Muscle of leg (tissue), 11 donors: ENCODE results near the gene MAGI3. TPM values are rescaled to one million over a fixed set of nuclear protein-coding genes. Genes with fewer than 3 reads are reported as not detected.

ENCODE experiments used
- DNase-seq: peaks from one replicate; pipeline ENCODE4 v3.0.0; 2013
- H3K27ac ChIP-seq: one replicate; pipeline ENCODE4 v1.5.1; 2013; ENCODE audit warnings: mild to moderate bottlenecking, low read length, control low read depth
- H3K27me3 ChIP-seq: one replicate; pipeline ENCODE4 v1.6.1; 2013; ENCODE audit warnings: low read length; ENCODE audit not compliant: control insufficient read depth, insufficient read depth
- H3K36me3 ChIP-seq: one replicate; pipeline ENCODE4 v1.6.1; 2013; ENCODE audit warnings: low read length; ENCODE audit not compliant: control insufficient read depth, insufficient read depth
- H3K4me1 ChIP-seq: one replicate; pipeline ENCODE4 v1.6.1; 2013; ENCODE audit warnings: low read length; ENCODE audit not compliant: control insufficient read depth, insufficient read depth
- H3K4me3 ChIP-seq: one replicate; pipeline ENCODE4 v1.5.1; 2013; ENCODE audit warnings: low read length, control low read depth
- H3K9me3 ChIP-seq: replicated peaks from 2 replicates; pipeline ENCODE4 v1.6.1; 2013; ENCODE audit warnings: low read depth, low read length; ENCODE audit not compliant: control insufficient read depth
- WGBS: methylation state at CpG from one replicate; pipeline ENCODE4 v1.1.5; 2013; ENCODE audit warnings: missing lambda C conversion rate; ENCODE audit not compliant: insufficient coverage; 5-methylcytosine and 5-hydroxymethylcytosine counted together
- polyA plus RNA-seq, 8 donors: library from polyadenylated mRNA; unstranded; fragments of 120-200 nt; gene quantifications; one replicate each; pipeline versions ENCODE4 v1.2.1 to v1.2.3, GENCODE V29; 2013; ENCODE audit warnings: inconsistent platforms in 1 of 8, low replicate concordance in 1 of 8; ENCODE audit not compliant: insufficient read length in 8 of 8, insufficient read depth in 1 of 8
- total RNA-seq: library from RNA; stranded (reverse); fragments of 120-200 nt; gene quantifications from one replicate; pipeline ENCODE4 v1.2.4, GENCODE V29; 2013

MAGI3 gene
- total and polyA plus RNA-seq, 9 donors: 9.7 to 16.6 (median 13.0) TPM

DNA sequence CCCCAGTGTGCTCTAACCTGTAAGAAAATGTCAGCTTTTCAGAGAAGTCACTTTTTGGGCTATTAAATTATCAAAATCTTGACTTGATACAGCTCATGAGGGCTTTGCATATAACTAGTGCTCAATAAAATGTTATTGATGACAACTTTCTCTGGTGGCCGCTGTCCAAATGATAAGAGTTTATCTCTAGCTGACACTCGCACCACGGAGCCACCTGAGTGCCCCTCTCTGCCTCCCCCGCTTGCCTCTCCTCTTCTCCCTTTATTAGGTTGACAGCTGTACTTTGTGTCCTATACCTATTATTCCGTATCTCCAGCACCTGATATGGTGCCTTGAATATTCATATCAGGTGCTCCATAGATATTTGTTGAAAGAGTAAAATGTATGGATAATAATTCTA, 286.2 kb downstream of the MAGI3 start:
- Histone ChIP-seq H3K27ac (no peak overlapping the region), H3K4me1 (no peaks in the 10 kb centered on the region), H3K4me3 (no peak overlapping the region), H3K27me3 (no peaks in the 10 kb centered on the region), H3K36me3 (peaks cover 15% of the 10 kb centered on the region), H3K9me3 (no peaks in the 10 kb centered on the region)
- 85% methylated on average over 3 of the region's 5 CpGs for WGBS
- DNase-seq: no peak

- H3K27ac ChIP-seq: peak overlapping the region; percentile 3
- no peaks in the 10 kb centered on the region for H3K27me3 ChIP-seq
- H3K9me3 ChIP-seq: no peaks in the 10 kb centered on the region
- WGBS: 33% methylated on average over 5 of the region's 7 CpGs
- peak; percentile 78 for DNase-seq
- no peaks in the 10 kb centered on the region for H3K4me1 ChIP-seq
- peaks cover 10% of the 10 kb centered on the region for H3K36me3 ChIP-seq
- no peak overlapping the region for H3K4me3 ChIP-seq
These were observed 287.2 kb downstream of the MAGI3 start for GRCh38 chr1:113677250-113678158.

GRCh38 chr1:113678159-113678469, 287.8 kb downstream of the MAGI3 start:
- DNase-seq: no peak
- Histone ChIP-seq H3K4me1 (no peaks in the 10 kb centered on the region), H3K36me3 (peaks cover 9% of the 10 kb centered on the region), H3K27ac (no peak overlapping the region), H3K4me3 (no peak overlapping the region), H3K27me3 (no peaks in the 10 kb centered on the region), H3K9me3 (no peaks in the 10 kb centered on the region)

DNA sequence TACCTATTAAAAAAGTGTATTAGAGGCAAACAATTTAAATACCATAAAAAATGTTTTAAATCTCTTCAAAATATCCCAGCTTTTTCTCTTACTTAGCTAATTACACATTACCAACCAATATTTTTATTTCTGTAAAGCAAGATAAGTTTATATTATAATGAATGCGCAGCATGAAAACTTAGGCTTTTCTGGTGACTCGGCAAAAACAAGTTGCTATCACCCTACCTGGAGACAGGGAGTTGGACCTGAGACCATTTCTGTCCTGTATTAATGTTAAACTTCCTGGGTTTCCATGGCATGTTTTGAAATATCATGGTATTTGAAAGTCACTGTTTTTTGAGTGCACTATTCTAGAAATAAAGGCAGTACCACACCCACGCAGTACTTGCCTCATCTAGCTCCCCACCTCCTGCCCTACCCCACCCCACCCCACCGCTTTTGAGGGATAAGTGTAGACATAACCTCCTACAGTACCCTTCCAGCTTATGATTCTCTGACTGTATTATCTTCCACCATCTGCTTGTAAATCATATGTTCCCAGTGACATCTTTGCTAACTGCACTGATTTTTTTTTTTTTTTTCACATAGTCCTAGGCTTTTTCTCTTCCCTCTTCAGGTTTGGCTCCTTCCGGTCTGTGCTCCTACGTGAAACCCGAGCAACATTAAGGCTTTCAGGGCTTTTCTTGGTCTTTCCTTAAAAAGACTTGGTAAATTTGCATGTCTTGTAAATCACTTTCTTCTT, 291.5 kb downstream of the MAGI3 start:
- no peak for DNase-seq
- H3K4me1 ChIP-seq: no peaks in the 10 kb centered on the region
- 81% methylated on average over 2 of the region's 7 CpGs for WGBS
- no peaks in the 10 kb centered on the region for H3K9me3 ChIP-seq
- H3K27ac ChIP-seq: no peak overlapping the region
- no peak overlapping the region for H3K4me3 ChIP-seq
- no peaks in the 10 kb centered on the region for H3K27me3 ChIP-seq
- H3K36me3 ChIP-seq: peaks cover 9% of the 10 kb centered on the region

DNA sequence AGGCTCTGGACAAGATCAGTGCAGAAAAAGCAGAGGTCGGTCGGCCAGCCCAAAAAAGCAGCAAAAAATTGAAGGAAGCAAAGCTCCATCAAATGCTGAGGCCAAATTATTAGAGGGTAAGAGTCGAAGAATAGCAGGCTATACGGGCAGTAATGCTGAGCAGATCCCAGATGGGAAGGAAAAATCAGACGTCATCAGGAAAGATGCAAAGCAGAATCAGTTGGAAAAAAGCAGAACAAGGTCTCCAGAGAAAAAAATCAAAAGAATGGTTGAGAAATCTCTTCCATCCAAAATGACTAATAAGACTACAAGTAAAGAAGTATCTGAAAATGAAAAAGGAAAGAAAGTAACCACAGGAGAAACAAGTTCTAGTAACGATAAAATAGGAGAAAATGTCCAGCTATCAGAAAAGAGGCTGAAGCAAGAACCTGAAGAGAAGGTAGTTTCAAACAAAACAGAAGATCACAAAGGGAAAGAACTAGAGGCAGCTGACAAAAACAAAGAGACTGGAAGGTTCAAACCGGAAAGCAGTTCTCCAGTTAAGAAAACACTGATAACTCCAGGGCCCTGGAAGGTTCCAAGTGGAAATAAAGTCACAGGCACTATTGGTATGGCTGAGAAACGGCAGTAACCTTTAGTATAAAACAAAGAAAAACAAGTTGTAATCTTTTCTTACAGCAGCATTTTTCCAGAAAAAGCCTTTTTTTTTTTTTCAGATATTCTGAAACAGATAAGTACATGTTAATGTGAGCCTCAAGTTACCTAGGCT, 293.3 kb downstream of the MAGI3 start:
- Histone ChIP-seq H3K9me3 (no peaks in the 10 kb centered on the region), H3K27me3 (no peaks in the 10 kb centered on the region), H3K4me3 (no peak overlapping the region), H3K4me1 (no peaks in the 10 kb centered on the region), H3K27ac (peak overlapping the region; percentile 53), H3K36me3 (peaks cover 9% of the 10 kb centered on the region)
- peak; percentile 73 for DNase-seq
- 34% methylated on average over 4 of the region's 8 CpGs for WGBS

GRCh38 chr1:113684153-113684541, 293.8 kb downstream of the MAGI3 start:
- Histone ChIP-seq H3K27ac (peak overlapping the region; percentile 47), H3K4me1 (no peaks in the 10 kb centered on the region), H3K36me3 (peaks cover 9% of the 10 kb centered on the region), H3K9me3 (no peaks in the 10 kb centered on the region), H3K4me3 (no peak overlapping the region), H3K27me3 (no peaks in the 10 kb centered on the region)
- DNase-seq: peak; percentile 79
- WGBS: 40% methylated on average over 2 of the region's 6 CpGs

DNA sequence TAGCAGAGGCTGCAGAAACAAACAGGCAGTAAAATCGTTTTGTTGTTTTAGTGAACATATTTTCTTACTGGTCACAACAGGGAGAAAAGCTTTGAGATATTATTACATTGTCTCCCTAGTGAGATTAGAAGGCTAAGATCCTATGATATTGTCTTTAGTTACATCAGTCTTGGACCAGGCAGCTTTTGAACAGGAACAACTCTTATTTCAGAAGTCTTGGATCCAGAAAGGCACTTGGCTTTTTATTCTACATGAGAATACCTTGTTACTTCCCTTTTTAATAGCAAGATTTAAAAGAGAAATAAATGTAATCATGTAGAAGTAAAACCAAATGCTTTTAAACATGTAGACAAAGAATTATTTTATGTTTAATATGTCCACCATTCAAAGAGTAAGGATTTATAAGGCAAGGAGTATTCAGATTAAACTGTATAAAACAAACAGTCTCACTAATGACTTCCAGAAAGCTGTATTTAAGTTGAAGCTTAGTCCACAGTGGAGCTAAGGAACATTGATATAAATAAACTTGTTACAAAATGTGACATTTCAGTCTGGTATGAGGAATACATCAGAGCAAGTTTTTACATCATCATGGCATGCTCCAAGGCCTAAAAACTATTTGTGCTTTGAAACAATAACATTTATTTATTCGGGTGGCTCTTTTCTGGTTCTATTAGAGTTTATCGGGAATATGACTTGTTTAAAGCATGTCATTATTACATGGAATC, 296.7 kb downstream of the MAGI3 start:
- Histone ChIP-seq H3K4me1 (no peaks in the 10 kb centered on the region), H3K36me3 (peaks cover 5% of the 10 kb centered on the region), H3K27ac (peak overlapping the region; percentile 25), H3K27me3 (no peaks in the 10 kb centered on the region), H3K9me3 (no peaks in the 10 kb centered on the region), H3K4me3 (no peak overlapping the region)
- DNase-seq: peak; percentile 84
- no CpG with 5 or more reads among the region's 3 CpGs for WGBS

GRCh38 chr1:113691184-113691583, 300.9 kb downstream of the MAGI3 start:
- WGBS: 100% methylated on average over 1 of the region's 2 CpGs
- Histone ChIP-seq H3K4me3 (no peak overlapping the region), H3K36me3 (no peaks in the 10 kb centered on the region), H3K4me1 (no peaks in the 10 kb centered on the region), H3K27me3 (no peaks in the 10 kb centered on the region), H3K9me3 (peaks cover 10% of the 10 kb centered on the region), H3K27ac (no peak overlapping the region)
- no peak for DNase-seq

GRCh38 chr1:113692342-113692741, 302.0 kb downstream of the MAGI3 start:
- Histone ChIP-seq H3K27ac (no peak overlapping the region), H3K4me1 (no peaks in the 10 kb centered on the region), H3K36me3 (no peaks in the 10 kb centered on the region), H3K27me3 (no peaks in the 10 kb centered on the region), H3K4me3 (no peak overlapping the region), H3K9me3 (peaks cover 10% of the 10 kb centered on the region)
- no peak for DNase-seq
- no CpG with 5 or more reads among the region's 2 CpGs for WGBS
